Activated T-cell treated with anti-CD3 and anti-CD28 coated beads for 24 hours (primary cell): ENCODE results near the gene RNGTT.
"Not testable (repeated sequence)": the region's sequence is repeated elsewhere in the genome, so short reads cannot be mapped to it uniquely, and the experiment has no call there.

ENCODE experiments used
- DNase-seq: peaks from one replicate; pipeline ENCODE4 v3.0.0-alpha.2; 2020; ENCODE audit warnings: low read depth

RNGTT gene

GRCh38 chr6:88864359-88865054 is 98.9 kb downstream of the RNGTT start:
- DNase-seq = no peak

DNA sequence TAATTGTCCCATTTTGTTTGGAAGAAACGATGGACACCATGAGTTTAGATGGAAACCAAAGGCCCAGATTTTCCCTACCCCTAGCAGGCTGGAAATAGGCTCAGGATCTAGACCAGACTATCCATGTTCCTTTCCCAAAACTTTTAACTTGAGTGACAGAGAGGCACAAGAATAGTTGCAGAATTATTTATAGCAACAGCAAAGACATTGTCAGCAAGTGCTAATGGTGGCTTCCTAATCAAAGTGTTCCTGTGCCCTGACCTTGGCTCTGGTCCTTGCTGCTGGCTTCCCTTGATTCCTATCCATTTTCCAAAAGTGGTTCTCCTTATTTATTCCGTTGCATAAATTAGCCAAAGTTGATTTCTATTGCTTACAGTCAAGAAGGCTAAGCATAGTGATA is 103.1 kb downstream of the RNGTT start:
- no peak for DNase-seq

DNA sequence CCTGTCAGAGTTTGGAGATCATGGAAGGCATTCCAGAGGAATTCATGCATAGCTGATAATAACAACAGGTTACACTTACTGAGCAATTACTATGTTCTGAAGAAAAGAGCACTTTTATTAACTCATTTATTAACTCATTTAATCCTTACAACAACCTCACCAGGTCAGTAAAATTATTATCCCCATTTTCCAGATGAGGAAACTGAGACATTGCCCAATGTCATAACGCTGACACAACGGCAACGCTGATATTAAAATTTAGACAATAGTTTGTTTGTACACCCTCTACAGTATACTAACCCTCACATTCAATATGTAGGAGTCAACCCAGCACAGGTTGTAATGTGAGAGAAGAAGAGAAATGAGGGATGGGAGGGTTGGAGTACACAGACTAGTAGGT is 105.0 kb downstream of the RNGTT start:
- no peak for DNase-seq

DNA sequence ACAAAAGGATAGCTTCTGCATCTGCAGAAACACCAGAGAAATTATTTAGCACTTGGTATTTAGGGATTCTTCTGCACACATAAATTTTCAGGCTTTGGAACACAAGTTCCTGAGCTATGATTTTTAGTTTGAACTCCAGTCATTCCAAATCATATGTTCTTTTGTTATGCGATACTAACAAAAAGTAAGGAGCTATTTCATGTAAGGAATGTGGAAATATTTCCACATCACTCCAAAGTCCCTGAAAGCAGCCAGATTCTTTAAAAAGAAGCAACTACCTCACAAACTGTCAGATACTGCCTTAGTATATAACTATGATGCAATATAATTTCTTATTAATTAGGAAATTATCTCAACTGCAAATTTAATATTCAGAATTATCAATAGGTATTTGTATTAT is 106.9 kb downstream of the RNGTT start:
- no peak for DNase-seq

- no peak for DNase-seq
Observed at GRCh38 chr6:88855541-88856147, 107.8 kb downstream of the RNGTT start.

DNA sequence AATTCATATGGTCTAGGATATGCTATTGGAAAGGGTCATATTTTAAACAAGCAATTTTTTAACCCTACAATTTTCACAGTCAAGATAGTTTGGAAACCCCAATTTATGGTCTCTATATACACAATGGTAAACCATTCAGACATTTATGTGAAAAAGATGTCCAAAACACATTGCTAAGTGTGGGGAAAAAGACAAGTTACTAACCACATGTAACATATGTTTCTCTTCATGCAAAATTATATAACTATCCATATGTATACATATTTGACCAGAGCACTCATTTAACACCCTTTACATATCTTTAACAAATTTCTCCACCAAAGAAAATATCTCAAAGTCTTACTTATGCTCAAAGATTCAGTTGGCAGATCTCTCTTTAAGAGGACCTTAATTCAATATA is 110.6 kb downstream of the RNGTT start:
- DNase-seq = no peak

DNA sequence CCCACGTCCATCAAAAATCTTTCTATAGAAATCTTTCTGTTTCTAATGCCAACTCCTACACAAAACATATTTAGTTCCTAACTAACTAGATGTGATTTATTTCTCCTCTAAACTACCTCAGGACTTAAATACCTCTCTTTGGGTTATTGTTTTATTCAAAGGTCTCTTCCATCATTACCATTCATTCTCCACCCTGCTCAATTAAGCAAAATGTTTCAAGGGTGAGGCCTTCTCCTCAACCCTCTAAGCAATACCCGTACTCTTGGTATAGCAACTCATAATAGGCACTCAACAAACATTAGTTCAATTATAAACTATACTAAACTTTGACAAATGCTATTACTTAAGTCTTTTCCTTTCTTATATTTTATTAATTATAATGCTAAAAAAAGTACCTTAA is 111.4 kb downstream of the RNGTT start:
- no peak for DNase-seq

- no peak for DNase-seq
Observed at GRCh38 chr6:88848870-88849269, 114.5 kb downstream of the RNGTT start.

DNA sequence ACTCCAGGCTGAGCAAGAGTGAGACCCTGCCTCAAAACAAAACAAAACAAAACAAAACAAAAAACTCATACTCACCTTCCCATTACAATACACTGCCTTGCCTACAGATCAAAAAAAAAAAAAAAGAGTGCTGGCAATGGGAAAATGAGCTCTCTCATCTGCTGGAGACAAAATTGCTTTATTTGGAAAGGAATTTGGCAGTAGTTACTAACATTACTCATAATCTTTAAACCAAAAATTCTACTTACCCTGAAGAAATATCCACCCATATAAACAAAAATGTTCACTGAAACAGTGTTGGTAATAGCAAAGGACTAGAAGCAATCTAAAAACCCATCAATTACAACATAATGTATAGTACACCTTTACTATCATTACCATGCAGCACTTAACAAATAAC is 120.4 kb downstream of the RNGTT start:
- no peak for DNase-seq

GRCh38 chr6:88842320-88842719 is 121.1 kb downstream of the RNGTT start:
- no peak for DNase-seq

- DNase-seq = no peak
Observed at GRCh38 chr6:88840796-88841539, 122.5 kb downstream of the RNGTT start.

DNA sequence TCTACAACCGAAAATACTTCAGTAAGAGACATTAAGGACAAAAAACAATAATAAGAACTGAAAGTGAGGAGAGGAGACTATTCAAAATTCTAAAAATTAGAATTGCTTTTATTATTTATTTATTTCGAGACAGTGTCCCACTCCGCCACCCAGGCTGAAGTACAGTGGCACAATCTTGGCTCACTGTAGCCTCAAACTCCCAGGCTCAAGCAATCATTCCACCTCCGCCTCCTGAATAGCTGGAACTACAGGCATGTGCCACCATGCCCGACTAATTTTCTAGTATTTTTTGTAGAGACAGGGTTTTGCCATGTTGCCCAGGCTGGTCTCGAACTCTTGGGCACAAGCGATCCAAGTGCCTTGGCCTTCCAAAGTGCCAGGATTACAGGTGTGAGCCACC is 123.1 kb downstream of the RNGTT start:
- no peak for DNase-seq

GRCh38 chr6:88839280-88839679 is 124.1 kb downstream of the RNGTT start:
- no peak for DNase-seq

DNA sequence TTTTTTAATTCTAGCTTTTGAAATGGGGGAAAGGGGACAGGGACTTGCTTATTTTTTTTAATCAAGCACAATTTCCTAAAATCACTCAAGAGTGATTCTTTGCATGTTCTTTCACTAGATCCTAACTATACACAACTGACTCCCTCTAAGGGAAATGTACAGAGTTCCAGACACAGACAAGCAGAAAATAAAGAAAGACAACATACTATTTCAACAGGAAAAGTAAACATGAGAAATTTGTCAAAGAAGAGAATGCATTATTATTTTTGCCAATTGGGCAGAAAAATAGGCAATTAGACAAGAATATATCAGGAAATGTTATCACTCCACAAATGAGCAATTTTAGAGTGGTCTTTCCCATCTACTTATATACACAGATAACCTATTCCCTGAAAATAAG is 128.2 kb downstream of the RNGTT start:
- no peak for DNase-seq

- DNase-seq = not testable (repeated sequence)
Observed at GRCh38 chr6:88833071-88833470, 130.3 kb downstream of the RNGTT start.

DNA sequence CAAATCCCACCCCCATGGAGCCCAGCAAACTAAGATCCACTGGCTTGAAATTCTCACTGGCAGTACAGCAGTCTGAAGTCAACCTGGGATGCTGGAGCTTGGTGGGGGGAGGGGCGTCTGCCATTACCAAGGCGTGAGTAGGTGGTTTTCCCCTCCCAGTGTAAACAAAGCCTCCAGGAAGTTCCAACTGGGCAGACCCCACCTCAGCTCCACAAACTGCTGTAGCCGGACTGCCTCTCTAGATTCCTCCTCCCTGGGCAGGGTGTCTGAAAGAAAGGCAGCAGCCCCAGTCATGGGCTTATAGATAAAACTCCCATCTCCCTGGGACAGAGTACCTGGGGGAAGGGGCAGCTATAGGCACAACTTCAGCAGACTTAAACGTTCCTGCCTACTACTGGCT is 135.8 kb downstream of the RNGTT start:
- not testable (repeated sequence) for DNase-seq

GRCh38 chr6:88825856-88826255 is 137.6 kb downstream of the RNGTT start:
- no peak for DNase-seq

- no peak for DNase-seq
Observed at GRCh38 chr6:88823998-88824397, 139.4 kb downstream of the RNGTT start.

- DNase-seq = no peak
Observed at GRCh38 chr6:88815491-88815890, 147.9 kb downstream of the RNGTT start.

DNA sequence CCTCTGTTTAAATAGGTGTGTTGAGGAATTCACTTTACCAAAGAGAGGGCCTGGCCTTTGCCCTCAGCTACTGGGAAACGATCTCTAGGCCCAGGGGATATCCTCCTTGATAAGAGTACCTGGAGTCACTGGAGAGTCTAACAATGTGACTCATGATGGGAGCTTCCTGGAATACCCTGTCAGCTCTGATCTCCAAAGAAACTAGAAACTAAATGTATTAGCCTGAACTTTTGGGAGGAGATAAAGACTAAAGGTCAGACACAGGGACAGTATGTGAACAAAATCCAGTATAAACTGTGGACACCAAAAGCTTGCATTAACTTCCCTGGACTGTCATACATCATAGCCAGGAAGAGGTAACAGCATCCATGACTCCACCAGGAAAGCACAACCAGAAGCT is 148.5 kb downstream of the RNGTT start:
- no peak for DNase-seq

- DNase-seq = no peak
Observed at GRCh38 chr6:88813045-88813444, 150.4 kb downstream of the RNGTT start.

GRCh38 chr6:88810701-88811100 is 152.7 kb downstream of the RNGTT start:
- no peak for DNase-seq

- no peak for DNase-seq
Observed at GRCh38 chr6:88810089-88810488, 153.3 kb downstream of the RNGTT start.
